GM12891 (cell line): ENCODE measurements around the gene KHDRBS2.

Experiments used
- PAX5 ChIP-seq: IDR thresholded peaks from 2 replicates; pipeline ENCODE4 v1.6.1; 2011; ENCODE audit warnings: low read length, moderate library complexity, mild to moderate bottlenecking; ENCODE audit not compliant: insufficient read depth, severe bottlenecking
- POLR2A ChIP-seq: IDR thresholded peaks from 2 replicates; pipeline ENCODE4 v1.6.1; 2011; ENCODE audit warnings: low read depth, low read length, control low read depth
- POLR2AphosphoS5 ChIP-seq: IDR thresholded peaks from 2 replicates; pipeline ENCODE4 v1.6.1; 2011; ENCODE audit warnings: low read depth, low read length, control low read depth
- SPI1 ChIP-seq: IDR thresholded peaks from 2 replicates; pipeline ENCODE4 v1.6.1; 2011; ENCODE audit warnings: low read depth, low read length, control low read depth
- TAF1 ChIP-seq: IDR thresholded peaks from 2 replicates; pipeline ENCODE4 v1.6.1; 2011; ENCODE audit warnings: low read depth, low read length, control low read depth

DNA sequence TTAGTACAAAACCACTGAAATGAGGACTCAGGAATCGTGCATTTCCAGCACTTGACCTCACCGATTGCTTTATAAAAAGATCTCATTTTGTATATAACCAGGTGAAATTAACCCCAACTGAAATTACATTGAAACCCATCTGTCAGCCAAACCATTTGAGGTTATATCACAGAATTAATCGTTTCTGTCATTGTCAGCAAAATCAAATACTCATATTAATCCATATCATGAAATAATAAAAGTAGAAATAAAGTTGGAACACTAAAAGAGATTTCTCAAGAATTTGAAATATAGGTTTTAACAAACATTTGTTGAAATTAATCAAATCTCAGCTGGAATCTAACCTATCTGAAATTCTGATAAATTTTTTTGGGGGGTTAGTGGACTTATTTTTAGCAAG is 23.7 kb downstream of the KHDRBS2 start:
- TF ChIP-seq TAF1 (no peak), POLR2AphosphoS5 (no peak), POLR2A (no peak), SPI1 (no peak), PAX5 (no peak)
